Activated CD4-positive, alpha-beta memory T cell treated with anti-CD3 and anti-CD28 coated beads for 36 hours (primary cell): Measurements from ENCODE around the gene TLR4. TPM values are rescaled to one million over a fixed set of nuclear protein-coding genes. Genes with fewer than 3 reads are reported as not detected.

ENCODE experiments used
- CTCF ChIA-PET: fragments of 350-600 bp; sonication (Branson Sonifier 250); formaldehyde crosslinking; loops from one replicate; lab custom pipeline; 2021; ENCODE audit warnings: antibody characterized with exemption, inconsistent platforms; lab: Charles Lee
- POLR2A ChIA-PET: fragments of 350-600 bp; sonication (Branson Sonifier 250); formaldehyde crosslinking; loops from one replicate; lab custom pipeline; 2021; ENCODE audit warnings: antibody characterized with exemption; lab: Charles Lee
- DNase-seq: peaks from one replicate; pipeline ENCODE4 v3.0.0-alpha.2; 2020
- H3K27ac Mint-ChIP-seq: one replicate; pipeline ENCODE4 v1.8.0; 2021; ENCODE audit warnings: mixed read lengths
- H3K27me3 Mint-ChIP-seq: one replicate; pipeline ENCODE4 v1.8.0; 2021; ENCODE audit warnings: mixed read lengths
- H3K36me3 Mint-ChIP-seq: one replicate; pipeline ENCODE4 v1.8.0; 2021; ENCODE audit warnings: mixed read lengths
- H3K4me1 Mint-ChIP-seq: one replicate; pipeline ENCODE4 v1.8.0; 2021; ENCODE audit warnings: low read depth, mixed read lengths
- H3K4me3 Mint-ChIP-seq: one replicate; pipeline ENCODE4 v1.8.0; 2021; ENCODE audit warnings: mild to moderate bottlenecking, mixed read lengths
- H3K9me3 Mint-ChIP-seq: one replicate; pipeline ENCODE4 v1.8.0; 2021; ENCODE audit warnings: mixed read lengths
- intact Hi-C: fragments of 100-400 bp; cut with micrococcal nuclease; formaldehyde crosslinking; loops from one replicate; pipeline ENCODE4 v1.15.1; 2023
- total RNA-seq, 2 experiments: library from RNA; stranded (reverse); gene quantifications; one replicate each; pipeline ENCODE4 v1.2.3, GENCODE V29; 2021

The TLR4 gene
- total RNA-seq, 2 experiments from 2014 or later: not detected

GRCh38 chr9:117718701-117719100 lies 14.5 kb downstream of the TLR4 start:
- intact Hi-C loops: loop anchor here (2.0 kb wide), 1 partner anchor 64 kb away; no protein-coding TSS in a partner anchor
- CTCF ChIA-PET: no interaction called here
- DNase-seq: no peak
- POLR2A ChIA-PET: no interaction called here
- H3K4me1 Mint-ChIP-seq: peaks cover 4% of the 10 kb centered on the region
- H3K27ac Mint-ChIP-seq: no peak overlapping the region
- no peak overlapping the region for H3K4me3 Mint-ChIP-seq
- H3K9me3 Mint-ChIP-seq: no peaks in the 10 kb centered on the region
- H3K27me3 Mint-ChIP-seq: peaks cover 1% of the 10 kb centered on the region
- no peaks in the 10 kb centered on the region for H3K36me3 Mint-ChIP-seq

- no peak for DNase-seq
- no peaks in the 10 kb centered on the region for H3K9me3 Mint-ChIP-seq
- H3K4me1 Mint-ChIP-seq: peaks cover 4% of the 10 kb centered on the region
- H3K27me3 Mint-ChIP-seq: peaks cover 1% of the 10 kb centered on the region
- H3K36me3 Mint-ChIP-seq: no peaks in the 10 kb centered on the region
- no peak overlapping the region for H3K27ac Mint-ChIP-seq
- intact Hi-C loops: loop anchor here (2.0 kb wide), 1 partner anchor 63 kb away; no protein-coding TSS in a partner anchor
- ChIA-PET POLR2A (no interaction called here), CTCF (no interaction called here)
- H3K4me3 Mint-ChIP-seq: no peak overlapping the region
Observed at GRCh38 chr9:117719161-117719920, 15.1 kb downstream of the TLR4 start.

- H3K4me3 Mint-ChIP-seq: no peak overlapping the region
- POLR2A ChIA-PET: no interaction called here
- intact Hi-C loops: no loop called here
Observed at GRCh38 chr9:117720066-117720465, 15.9 kb downstream of the TLR4 start.

GRCh38 chr9:117720555-117720954 lies 16.4 kb downstream of the TLR4 start:
- intact Hi-C loops: no loop called here
- CTCF ChIA-PET: no interaction called here
- Mint-ChIP-seq H3K27me3 (peaks cover 1% of the 10 kb centered on the region), H3K36me3 (no peaks in the 10 kb centered on the region), H3K27ac (no peak overlapping the region), H3K4me3 (no peak overlapping the region), H3K4me1 (peaks cover 4% of the 10 kb centered on the region), H3K9me3 (no peaks in the 10 kb centered on the region)
- POLR2A ChIA-PET: no interaction called here
- DNase-seq: no peak

More at GRCh38 chr9:117720066-117720465, 15.9 kb downstream of the TLR4 start:
- CTCF ChIA-PET: no interaction called here
- peaks cover 4% of the 10 kb centered on the region for H3K4me1 Mint-ChIP-seq
- H3K36me3 Mint-ChIP-seq: no peaks in the 10 kb centered on the region
- H3K9me3 Mint-ChIP-seq: no peaks in the 10 kb centered on the region
- peaks cover 1% of the 10 kb centered on the region for H3K27me3 Mint-ChIP-seq
- no peak overlapping the region for H3K27ac Mint-ChIP-seq
- DNase-seq: no peak

GRCh38 chr9:117720987-117721386 lies 16.8 kb downstream of the TLR4 start:
- H3K4me3 Mint-ChIP-seq: no peak overlapping the region
- POLR2A ChIA-PET: no interaction called here
- peaks cover 4% of the 10 kb centered on the region for H3K4me1 Mint-ChIP-seq

GRCh38 chr9:117722108-117722761 lies 18.0 kb downstream of the TLR4 start:
- DNase-seq: no peak
- H3K9me3 Mint-ChIP-seq: no peaks in the 10 kb centered on the region

More at GRCh38 chr9:117720987-117721386, 16.8 kb downstream of the TLR4 start:
- no peak for DNase-seq
- Mint-ChIP-seq H3K36me3 (no peaks in the 10 kb centered on the region), H3K27ac (no peak overlapping the region), H3K27me3 (peaks cover 1% of the 10 kb centered on the region), H3K9me3 (no peaks in the 10 kb centered on the region)
- CTCF ChIA-PET: no interaction called here
- intact Hi-C loops: no loop called here

GRCh38 chr9:117723986-117724625 lies 19.9 kb downstream of the TLR4 start:
- intact Hi-C loops: no loop called here
- no peak for DNase-seq
- Mint-ChIP-seq H3K4me1 (no peaks in the 10 kb centered on the region), H3K27me3 (no peaks in the 10 kb centered on the region), H3K36me3 (no peaks in the 10 kb centered on the region), H3K9me3 (no peaks in the 10 kb centered on the region), H3K27ac (no peak overlapping the region), H3K4me3 (no peak overlapping the region)
- ChIA-PET CTCF (no interaction called here), POLR2A (no interaction called here)

More at GRCh38 chr9:117722108-117722761, 18.0 kb downstream of the TLR4 start:
- Mint-ChIP-seq H3K4me1 (peaks cover 4% of the 10 kb centered on the region), H3K36me3 (no peaks in the 10 kb centered on the region), H3K27me3 (no peaks in the 10 kb centered on the region), H3K4me3 (no peak overlapping the region), H3K27ac (no peak overlapping the region)
- CTCF ChIA-PET: no interaction called here
- intact Hi-C loops: no loop called here
- POLR2A ChIA-PET: no interaction called here

GRCh38 chr9:117725426-117725887 lies 21.3 kb downstream of the TLR4 start:
- POLR2A ChIA-PET: no interaction called here
- Mint-ChIP-seq H3K4me3 (no peak overlapping the region), H3K4me1 (no peaks in the 10 kb centered on the region), H3K9me3 (no peaks in the 10 kb centered on the region), H3K36me3 (no peaks in the 10 kb centered on the region), H3K27me3 (no peaks in the 10 kb centered on the region), H3K27ac (no peak overlapping the region)
- CTCF ChIA-PET: no interaction called here
- intact Hi-C loops: no loop called here
- DNase-seq: no peak

- H3K27me3 Mint-ChIP-seq: no peaks in the 10 kb centered on the region
- ChIA-PET POLR2A (no interaction called here), CTCF (no interaction called here)
- no peak overlapping the region for H3K4me3 Mint-ChIP-seq
- no peak for DNase-seq
- H3K4me1 Mint-ChIP-seq: no peaks in the 10 kb centered on the region
- intact Hi-C loops: no loop called here
- no peak overlapping the region for H3K27ac Mint-ChIP-seq
- H3K36me3 Mint-ChIP-seq: no peaks in the 10 kb centered on the region
- no peaks in the 10 kb centered on the region for H3K9me3 Mint-ChIP-seq
Observed at GRCh38 chr9:117729375-117729774, 25.2 kb downstream of the TLR4 start.

- CTCF ChIA-PET: no interaction called here
- intact Hi-C loops: no loop called here
- DNase-seq: no peak
- Mint-ChIP-seq H3K27me3 (no peaks in the 10 kb centered on the region), H3K36me3 (no peaks in the 10 kb centered on the region), H3K9me3 (no peaks in the 10 kb centered on the region), H3K27ac (no peak overlapping the region), H3K4me1 (no peaks in the 10 kb centered on the region), H3K4me3 (no peak overlapping the region)
- POLR2A ChIA-PET: no interaction called here
Observed at GRCh38 chr9:117732494-117732893, 28.3 kb downstream of the TLR4 start.

- Mint-ChIP-seq H3K36me3 (no peaks in the 10 kb centered on the region), H3K27me3 (no peaks in the 10 kb centered on the region), H3K4me3 (no peak overlapping the region), H3K27ac (no peak overlapping the region), H3K9me3 (no peaks in the 10 kb centered on the region), H3K4me1 (no peaks in the 10 kb centered on the region)
- ChIA-PET POLR2A (no interaction called here), CTCF (no interaction called here)
- DNase-seq: no peak
- intact Hi-C loops: no loop called here
Observed at GRCh38 chr9:117733465-117733864, 29.3 kb downstream of the TLR4 start.

- H3K4me1 Mint-ChIP-seq: no peaks in the 10 kb centered on the region
- CTCF ChIA-PET: no interaction called here
- H3K27me3 Mint-ChIP-seq: no peaks in the 10 kb centered on the region
- no peaks in the 10 kb centered on the region for H3K36me3 Mint-ChIP-seq
- POLR2A ChIA-PET: no interaction called here
- H3K4me3 Mint-ChIP-seq: no peak overlapping the region
- no peak for DNase-seq
- H3K9me3 Mint-ChIP-seq: no peaks in the 10 kb centered on the region
- intact Hi-C loops: no loop called here
- no peak overlapping the region for H3K27ac Mint-ChIP-seq
Observed at GRCh38 chr9:117734082-117734481, 29.9 kb downstream of the TLR4 start.
